Neuron (in vitro differentiated cells): ENCODE data around the gene PLEKHA1.

Experiments used
- H2AFZ ChIP-seq: one replicate; pipeline ENCODE4 v1.6.1; 2013; ENCODE audit warnings: low read depth, mild to moderate bottlenecking, inconsistent platforms, low read length, moderate library complexity
- H3K27me3 ChIP-seq: one replicate; pipeline ENCODE4 v1.6.1; 2013; ENCODE audit warnings: low read length; ENCODE audit not compliant: insufficient read depth
- H3K36me3 ChIP-seq: one replicate; pipeline ENCODE4 v1.6.1; 2013; ENCODE audit warnings: low read length; ENCODE audit not compliant: insufficient read depth
- H3K4me1 ChIP-seq: one replicate; pipeline ENCODE4 v1.6.1; 2013; ENCODE audit warnings: low read length; ENCODE audit not compliant: insufficient read depth
- H3K4me3 ChIP-seq: 2 replicates; pipeline ENCODE4 v1.5.1; 2013; ENCODE audit warnings: mild to moderate bottlenecking, low read length, moderate library complexity
- H3K9me3 ChIP-seq: one replicate; pipeline ENCODE4 v1.6.1; 2013; ENCODE audit warnings: low read length

The PLEKHA1 gene

GRCh38 chr10:122454603-122455080, 80.1 kb downstream of the PLEKHA1 start, which contains the start of gene ARMS2:
Gene ARMS2, plus strand, starts transcription at chr10:122454653. Its CDS starts 75 bp downstream, at chr10:122454728.
- Histone ChIP-seq H3K9me3 (no peaks in the 10 kb centered on the region), H3K4me1 (peaks cover 16% of the 10 kb centered on the region), H3K27me3 (no peaks in the 10 kb centered on the region), H2AFZ (peak within 1 kb of the TSS; percentile 29), H3K36me3 (no peaks in the 10 kb centered on the region), H3K4me3 (no peak within 1 kb of the TSS)

DNA sequence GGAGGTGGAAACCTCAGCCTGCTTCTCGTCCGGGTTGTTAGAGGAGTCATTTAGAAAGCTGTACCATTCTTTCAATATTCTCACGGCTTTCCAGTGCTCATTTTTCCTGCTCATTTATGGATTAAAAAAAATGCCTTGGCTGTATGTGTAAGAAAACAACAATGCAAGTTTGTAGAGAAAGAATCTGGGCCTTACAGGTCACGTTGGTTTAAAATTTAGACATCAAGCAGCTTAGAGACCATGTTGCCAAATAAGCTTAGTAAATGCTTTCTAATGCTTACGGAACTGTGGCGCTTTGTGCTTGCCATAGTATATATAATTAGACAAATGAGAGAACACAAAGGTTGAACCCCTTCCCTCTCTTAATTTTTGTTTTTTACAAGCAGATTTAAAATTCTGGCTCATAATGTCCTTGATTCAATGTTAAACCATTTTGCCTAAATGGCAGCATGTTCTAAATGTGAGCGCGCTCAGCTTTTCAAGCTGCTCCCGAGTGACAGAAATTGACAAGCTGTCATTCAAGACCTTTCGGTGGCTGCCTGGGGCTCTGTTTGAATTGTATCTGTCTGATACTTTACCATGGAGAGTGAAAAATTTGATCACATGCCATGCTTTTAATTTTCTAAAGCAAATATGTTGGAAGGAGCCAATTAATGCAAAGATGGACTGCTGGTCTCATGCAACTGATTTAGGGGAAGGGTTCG, 81.0 kb downstream of the PLEKHA1 start:
- Histone ChIP-seq H2AFZ (peak overlapping the region; percentile 29), H3K36me3 (no peaks in the 10 kb centered on the region), H3K4me1 (peaks cover 17% of the 10 kb centered on the region), H3K4me3 (no peak overlapping the region), H3K9me3 (no peaks in the 10 kb centered on the region), H3K27me3 (no peaks in the 10 kb centered on the region)

GRCh38 chr10:122457934-122458333, 83.4 kb downstream of the PLEKHA1 start:
- Histone ChIP-seq H2AFZ (no peak overlapping the region), H3K4me3 (no peak overlapping the region), H3K4me1 (peaks cover 31% of the 10 kb centered on the region), H3K36me3 (no peaks in the 10 kb centered on the region), H3K9me3 (no peaks in the 10 kb centered on the region), H3K27me3 (no peaks in the 10 kb centered on the region)

DNA sequence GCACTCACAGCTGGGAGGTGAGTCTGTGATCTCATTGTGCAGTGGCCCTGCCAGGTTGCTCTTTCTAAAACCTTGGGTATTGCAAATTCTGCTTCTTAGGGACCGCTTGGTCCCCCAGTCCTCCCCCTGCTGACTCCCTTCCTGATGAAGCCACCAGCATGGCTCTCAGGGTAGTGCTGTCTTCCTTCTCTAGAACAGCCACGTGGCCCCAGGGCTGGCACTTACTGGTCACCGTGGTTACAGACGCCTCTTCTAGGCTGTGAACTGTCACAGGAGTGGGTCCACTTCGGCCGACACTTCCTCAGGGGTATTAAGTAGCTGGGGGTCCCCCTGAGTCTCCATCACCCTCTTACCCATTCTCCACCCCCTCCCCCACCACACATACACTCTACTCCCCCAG, 84.2 kb downstream of the PLEKHA1 start:
- Histone ChIP-seq H3K36me3 (no peaks in the 10 kb centered on the region), H3K4me3 (no peak overlapping the region), H3K27me3 (no peaks in the 10 kb centered on the region), H2AFZ (no peak overlapping the region), H3K9me3 (no peaks in the 10 kb centered on the region), H3K4me1 (peaks cover 34% of the 10 kb centered on the region)

DNA sequence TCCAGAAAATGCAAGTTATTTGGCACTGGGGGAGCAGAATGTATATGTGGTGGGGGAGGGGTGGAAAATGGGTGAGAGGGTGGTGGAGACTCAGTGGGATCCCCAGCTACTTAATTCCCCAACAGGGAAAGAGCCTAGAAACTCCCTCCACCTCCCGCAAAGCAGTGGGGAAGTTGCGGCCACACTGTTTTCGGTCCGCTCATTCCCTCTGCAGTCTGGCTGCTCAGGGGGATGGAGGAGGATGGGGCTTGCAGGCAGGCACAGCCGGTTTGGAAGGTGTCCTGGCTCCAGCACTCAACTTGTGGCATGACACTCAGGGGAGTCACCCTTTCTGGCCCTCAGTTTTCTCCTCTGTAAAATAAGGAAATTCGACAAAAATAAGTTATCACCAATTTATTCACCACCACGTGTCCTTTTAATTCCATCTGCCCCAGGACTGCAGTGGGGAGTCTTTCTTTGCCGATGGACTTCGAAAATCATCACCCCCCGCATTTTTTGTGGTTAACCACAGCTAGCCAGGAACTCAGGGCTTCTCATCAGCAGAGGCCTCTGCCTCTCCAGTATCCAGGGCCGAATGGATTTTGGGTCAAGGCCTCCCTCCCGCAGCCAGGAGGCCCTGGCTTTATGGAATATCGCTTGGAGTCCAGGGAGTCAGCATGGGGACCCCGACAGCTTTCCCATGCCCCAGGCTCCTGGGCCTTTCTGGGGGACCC, 85.2 kb downstream of the PLEKHA1 start:
- H3K4me1 ChIP-seq: peaks cover 34% of the 10 kb centered on the region
- no peak overlapping the region for H2AFZ ChIP-seq
- no peaks in the 10 kb centered on the region for H3K27me3 ChIP-seq
- no peaks in the 10 kb centered on the region for H3K36me3 ChIP-seq
- H3K9me3 ChIP-seq: no peaks in the 10 kb centered on the region
- no peak overlapping the region for H3K4me3 ChIP-seq

- Histone ChIP-seq H3K9me3 (no peaks in the 10 kb centered on the region), H3K4me3 (peak overlapping the region; percentile 53), H2AFZ (peak overlapping the region; percentile 86), H3K4me1 (peaks cover 25% of the 10 kb centered on the region), H3K27me3 (no peaks in the 10 kb centered on the region), H3K36me3 (no peaks in the 10 kb centered on the region)
These were observed 86.4 kb downstream of the PLEKHA1 start for GRCh38 chr10:122460891-122461293.

- Histone ChIP-seq H3K36me3 (no peaks in the 10 kb centered on the region), H2AFZ (peak within 1 kb of the TSS; percentile 86), H3K9me3 (no peaks in the 10 kb centered on the region), H3K4me3 (peak within 1 kb of the TSS; percentile 53), H3K4me1 (peaks cover 23% of the 10 kb centered on the region), H3K27me3 (no peaks in the 10 kb centered on the region)
These were observed 86.8 kb downstream of the PLEKHA1 start, which contains the start of gene HTRA1 for GRCh38 chr10:122461367-122461728. Gene HTRA1, plus strand, starts transcription at chr10:122461553. Its CDS starts 100 bp downstream, at chr10:122461653.

- Histone ChIP-seq H3K9me3 (no peaks in the 10 kb centered on the region), H3K36me3 (no peaks in the 10 kb centered on the region), H3K27me3 (no peaks in the 10 kb centered on the region), H2AFZ (peak overlapping the region; percentile 17), H3K4me1 (peaks cover 23% of the 10 kb centered on the region), H3K4me3 (peak overlapping the region; percentile 53)
These were observed 87.4 kb downstream of the PLEKHA1 start for GRCh38 chr10:122461729-122462532.

DNA sequence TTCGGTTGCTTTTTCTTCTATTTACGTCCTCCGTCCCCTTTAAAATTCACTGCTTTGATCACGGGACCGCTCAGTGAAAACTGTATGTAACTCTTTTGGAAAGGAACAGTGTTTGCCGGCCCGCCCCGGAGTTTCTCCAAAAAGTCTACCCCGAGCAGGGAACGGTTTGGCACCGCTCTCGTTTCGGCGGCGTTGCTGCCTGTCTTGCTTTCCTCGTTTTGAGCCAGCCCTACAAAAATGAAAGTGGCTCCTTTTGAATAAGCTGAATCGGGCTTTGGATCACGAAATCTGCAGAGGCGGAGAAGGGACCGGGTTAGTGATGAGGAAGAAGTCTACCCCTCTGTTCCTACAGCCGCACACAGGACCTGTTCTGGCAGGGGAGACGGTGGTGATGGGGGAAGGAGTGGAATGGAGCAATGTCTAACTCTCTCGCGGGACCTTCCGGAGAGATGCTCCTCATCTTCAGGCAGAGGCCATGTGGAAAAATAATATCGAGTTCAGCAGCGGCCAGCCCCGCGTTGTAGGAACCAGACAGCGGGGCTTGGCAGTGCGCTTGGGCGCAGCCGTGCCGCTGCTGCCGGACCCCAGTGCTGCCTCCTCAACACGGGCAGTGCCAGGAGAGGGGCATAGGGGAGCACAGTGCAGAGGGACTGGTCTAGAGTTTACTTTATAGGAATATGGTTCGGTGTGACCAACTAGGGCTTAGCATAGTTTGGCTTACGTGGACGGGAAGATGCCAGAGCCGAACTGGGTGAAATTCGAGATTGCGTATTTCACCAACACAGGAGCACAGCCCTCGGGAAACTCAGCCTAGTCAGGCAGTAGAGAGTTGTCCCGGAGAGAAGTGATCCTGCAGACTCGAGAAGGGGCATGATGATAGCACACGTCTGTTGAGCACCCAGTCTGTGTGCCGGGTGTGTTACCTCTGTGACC, 88.3 kb downstream of the PLEKHA1 start:
- Histone ChIP-seq H2AFZ (peak overlapping the region; percentile 17), H3K9me3 (no peaks in the 10 kb centered on the region), H3K27me3 (no peaks in the 10 kb centered on the region), H3K36me3 (no peaks in the 10 kb centered on the region), H3K4me1 (peaks cover 23% of the 10 kb centered on the region), H3K4me3 (peak overlapping the region; percentile 53)

DNA sequence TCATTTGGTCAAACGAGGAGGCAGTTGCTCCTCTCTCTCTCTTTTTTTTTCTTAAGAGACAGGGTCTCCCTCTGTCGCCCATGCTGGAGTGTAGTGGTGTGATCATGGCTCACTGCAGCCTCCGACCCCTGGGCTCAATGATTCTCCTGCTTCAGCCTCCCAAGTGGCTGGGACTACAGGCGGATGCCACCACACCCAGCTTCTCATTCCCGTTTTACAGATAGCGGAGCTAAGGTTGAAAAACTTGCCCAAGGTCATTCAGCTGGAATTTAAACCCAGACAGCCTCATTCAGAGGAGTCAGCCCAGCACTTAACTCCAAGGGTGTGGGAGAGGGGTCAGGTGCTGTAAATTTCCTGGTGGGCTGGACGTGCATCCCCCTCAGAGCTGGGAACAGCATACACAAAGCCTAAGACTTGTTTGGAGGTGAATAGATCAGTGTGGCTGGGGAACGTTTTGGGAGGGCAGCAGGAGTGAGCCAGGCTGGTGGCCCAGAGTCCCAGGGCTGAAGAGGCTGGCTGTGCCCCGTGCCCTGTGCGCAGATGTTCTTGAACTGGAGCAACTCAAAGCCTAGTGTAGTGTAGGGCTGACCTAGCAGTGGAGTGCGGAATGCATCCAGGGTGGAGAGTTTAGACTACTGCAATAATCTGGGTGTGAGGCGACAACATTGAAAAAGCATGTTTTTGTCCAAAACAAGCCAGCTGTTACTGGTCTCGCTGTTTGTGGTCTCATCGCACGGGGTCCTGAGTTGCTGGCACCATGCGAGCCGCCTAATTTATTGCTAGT, 89.2 kb downstream of the PLEKHA1 start:
- peaks cover 18% of the 10 kb centered on the region for H3K4me1 ChIP-seq
- no peaks in the 10 kb centered on the region for H3K27me3 ChIP-seq
- H3K4me3 ChIP-seq: no peak overlapping the region
- H2AFZ ChIP-seq: no peak overlapping the region
- no peaks in the 10 kb centered on the region for H3K9me3 ChIP-seq
- no peaks in the 10 kb centered on the region for H3K36me3 ChIP-seq

- H2AFZ ChIP-seq: no peak overlapping the region
- H3K4me1 ChIP-seq: peaks cover 18% of the 10 kb centered on the region
- no peak overlapping the region for H3K4me3 ChIP-seq
- no peaks in the 10 kb centered on the region for H3K27me3 ChIP-seq
- no peaks in the 10 kb centered on the region for H3K9me3 ChIP-seq
- no peaks in the 10 kb centered on the region for H3K36me3 ChIP-seq
These were observed 89.7 kb downstream of the PLEKHA1 start for GRCh38 chr10:122464250-122464510.

- H3K9me3 ChIP-seq: no peaks in the 10 kb centered on the region
- H2AFZ ChIP-seq: no peak overlapping the region
- no peaks in the 10 kb centered on the region for H3K27me3 ChIP-seq
- H3K4me1 ChIP-seq: peaks cover 18% of the 10 kb centered on the region
- no peak overlapping the region for H3K4me3 ChIP-seq
- H3K36me3 ChIP-seq: no peaks in the 10 kb centered on the region
These were observed 90.1 kb downstream of the PLEKHA1 start for GRCh38 chr10:122464586-122464985.
